HepG2 (cell line): ENCODE measurements around the gene ARMC5. TPM values are rescaled to one million over a fixed set of nuclear protein-coding genes. Genes with fewer than 3 reads are reported as not detected.

Source experiments
- FLYWCH1 ChIP-seq: sonication (generic); formaldehyde crosslinking; IDR thresholded peaks from 2 replicates; pipeline ENCODE4 v1.8.1; 2023; ENCODE audit warnings: mild to moderate bottlenecking, missing genetic modification reagents
- HDAC6 ChIP-seq: fragments of 200-600 bp; sonication (generic); IDR thresholded peaks from 2 replicates; pipeline ENCODE4 v1.7.0; 2017; ENCODE audit warnings: mild to moderate bottlenecking, antibody characterized with exemption, low read length, low read depth
- IKZF4 ChIP-seq: sonication (generic); formaldehyde crosslinking; IDR thresholded peaks from 2 replicates; pipeline ENCODE4 v1.5.1; 2020; ENCODE audit warnings: borderline replicate concordance, mild to moderate bottlenecking, low read depth, missing genetic modification reagents; ENCODE audit errors: not compliant biosample characterization
- KLF15 ChIP-seq: sonication (generic); formaldehyde crosslinking; IDR thresholded peaks from 2 replicates; pipeline ENCODE4 v1.8.1; 2023; ENCODE audit warnings: borderline replicate concordance, mild to moderate bottlenecking, inconsistent platforms, missing genetic modification reagents, mixed read lengths
- MED13 ChIP-seq: sonication (generic); formaldehyde crosslinking; IDR thresholded peaks from 2 replicates; pipeline ENCODE4 v1.5.0; 2020; ENCODE audit warnings: missing genetic modification reagents
- RCOR2 ChIP-seq: IDR thresholded peaks from 2 replicates; pipeline ENCODE4 v1.6.1; 2016; ENCODE audit warnings: missing biosample characterization, missing genetic modification reagents
- SIX1 ChIP-seq: sonication (generic); formaldehyde crosslinking; IDR thresholded peaks from 2 replicates; pipeline ENCODE4 v1.4.0; 2020; ENCODE audit warnings: missing genetic modification reagents, borderline replicate concordance
- XRCC5 ChIP-seq: fragments of 200-400 bp; formaldehyde crosslinking; optimal IDR thresholded peaks from 2 replicates; pipeline ENCODE3; 2017; ENCODE audit warnings: mild to moderate bottlenecking, low read length
- ZNF256 ChIP-seq: sonication (generic); formaldehyde crosslinking; conservative IDR thresholded peaks from 2 replicates; pipeline ENCODE4 v1.4.0; 2020; ENCODE audit warnings: missing genetic modification reagents
- ZNF839 ChIP-seq: sonication (generic); formaldehyde crosslinking; IDR thresholded peaks from 2 replicates; pipeline ENCODE4 v1.4.0; 2020; ENCODE audit warnings: missing genetic modification reagents, mild to moderate bottlenecking, borderline replicate concordance
- polyA plus RNA-seq, 8 experiments: library from polyadenylated mRNA; depleted of rRNA in 3 of 8; stranded (reverse) in 7 of 8; unstranded in 1 of 8; fragments of >200 nt; fragmentation: Illumina TruSeq in 4 of 8; extraction: Trizol in 4 of 8; gene quantifications; 2 replicates each; pipeline versions ENCODE4 v1.2.1 to v1.2.3, GENCODE V29; 2011 to 2016; ENCODE audit warnings: low read depth in 4 of 8, missing spikeins in 1 of 8, mixed read lengths in 1 of 8; ENCODE audit not compliant: insufficient read depth in 1 of 8
- total RNA-seq, 5 experiments: library from RNA; depleted of rRNA; stranded (reverse); fragments of >200 nt; fragmentation: Illumina TruSeq; extraction: Trizol; gene quantifications; 2 replicates each; pipeline ENCODE4 v1.2.3, GENCODE V29; 2016; ENCODE audit warnings: low read depth in 1 of 5
- TF ChIP-seq, protein P1 (sequence below), 2 experiments: sonication (generic) in 1 of 2; formaldehyde crosslinking in 1 of 2; IDR thresholded peaks; 2 replicates each; pipeline versions ENCODE4 v1.4.0 to v1.6.1; 2016 to 2020; ENCODE audit warnings: borderline replicate concordance in 1 of 2, low read depth in 1 of 2, mild to moderate bottlenecking in 1 of 2, missing genetic modification reagents in 1 of 2
- TF ChIP-seq, protein P2 (sequence below): sonication (generic); formaldehyde crosslinking; IDR thresholded peaks from 2 replicates; pipeline ENCODE4 v1.4.0; 2020; ENCODE audit warnings: missing genetic modification reagents
- TF ChIP-seq, protein P3 (sequence below): sonication (generic); formaldehyde crosslinking; IDR thresholded peaks from 2 replicates; pipeline ENCODE4 v1.4.0; 2020; ENCODE audit warnings: missing genetic modification reagents, borderline replicate concordance
- TF ChIP-seq, protein P4 (sequence below): sonication (generic); formaldehyde crosslinking; IDR thresholded peaks from 2 replicates; pipeline ENCODE4 v1.8.0; 2022; ENCODE audit warnings: missing genetic modification reagents, mild to moderate bottlenecking, moderate library complexity, borderline replicate concordance

Gene ARMC5
- total and polyA plus RNA-seq, 2 of the 13 experiments (the other 11 are each of a cell fraction or from before 2014, with no cell fraction given): 10.8 to 22.3 TPM

DNA sequence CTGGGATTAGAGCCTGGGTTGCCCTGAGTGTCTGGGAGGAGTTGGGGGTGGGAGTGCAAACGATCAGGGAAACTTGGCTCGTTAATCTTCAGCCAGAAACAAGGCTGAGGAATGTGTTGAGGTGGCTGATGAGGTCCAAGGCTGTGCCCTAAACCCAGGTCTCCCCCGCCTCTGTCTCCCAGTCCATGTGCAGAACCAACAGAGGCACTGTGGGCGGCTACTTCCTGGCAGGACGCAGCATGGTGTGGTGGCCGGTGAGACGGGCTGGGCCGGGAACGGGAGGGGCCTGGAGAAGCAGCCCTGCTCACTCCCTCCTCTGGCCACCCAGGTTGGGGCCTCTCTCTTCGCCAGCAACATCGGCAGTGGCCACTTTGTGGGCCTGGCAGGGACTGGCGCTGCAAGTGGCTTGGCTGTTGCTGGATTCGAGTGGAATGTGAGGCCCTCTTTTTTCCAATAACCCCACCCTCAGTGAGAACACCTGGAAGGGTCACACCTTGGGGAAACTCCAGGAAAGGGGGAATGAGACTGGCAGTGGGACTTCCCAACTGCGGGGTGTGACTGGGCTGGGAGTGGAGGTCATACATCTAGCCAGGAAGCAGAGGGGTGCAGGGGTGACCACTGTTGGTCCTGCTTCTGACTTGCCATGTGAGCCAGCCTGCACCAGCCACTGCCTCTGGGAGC lies 25.3 kb downstream of the ARMC5 start (continued):
- TF ChIP-seq, protein P1, sequence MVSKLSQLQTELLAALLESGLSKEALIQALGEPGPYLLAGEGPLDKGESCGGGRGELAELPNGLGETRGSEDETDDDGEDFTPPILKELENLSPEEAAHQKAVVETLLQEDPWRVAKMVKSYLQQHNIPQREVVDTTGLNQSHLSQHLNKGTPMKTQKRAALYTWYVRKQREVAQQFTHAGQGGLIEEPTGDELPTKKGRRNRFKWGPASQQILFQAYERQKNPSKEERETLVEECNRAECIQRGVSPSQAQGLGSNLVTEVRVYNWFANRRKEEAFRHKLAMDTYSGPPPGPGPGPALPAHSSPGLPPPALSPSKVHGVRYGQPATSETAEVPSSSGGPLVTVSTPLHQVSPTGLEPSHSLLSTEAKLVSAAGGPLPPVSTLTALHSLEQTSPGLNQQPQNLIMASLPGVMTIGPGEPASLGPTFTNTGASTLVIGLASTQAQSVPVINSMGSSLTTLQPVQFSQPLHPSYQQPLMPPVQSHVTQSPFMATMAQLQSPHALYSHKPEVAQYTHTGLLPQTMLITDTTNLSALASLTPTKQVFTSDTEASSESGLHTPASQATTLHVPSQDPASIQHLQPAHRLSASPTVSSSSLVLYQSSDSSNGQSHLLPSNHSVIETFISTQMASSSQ (IDR thresholded peaks at IDR 0.05; ENCODE audit: low read depth): peak; percentile 77
- TF ChIP-seq, protein P1 (CRISPR knock-in tag; IDR thresholded peaks at IDR 0.05; ENCODE audit: borderline replicate concordance): peak; percentile 70; the same call in 1 of the 2 replicates
- TF ChIP-seq SIX1: no peak
- no peak for TF ChIP-seq XRCC5
- TF ChIP-seq HDAC6: no peak
- TF ChIP-seq ZNF839: 0 out of 2 replicates have a peak, but pooled peaks have one; percentile 32
- TF ChIP-seq ZNF256 (CRISPR knock-in tag): no peak
- TF ChIP-seq, protein P2, sequence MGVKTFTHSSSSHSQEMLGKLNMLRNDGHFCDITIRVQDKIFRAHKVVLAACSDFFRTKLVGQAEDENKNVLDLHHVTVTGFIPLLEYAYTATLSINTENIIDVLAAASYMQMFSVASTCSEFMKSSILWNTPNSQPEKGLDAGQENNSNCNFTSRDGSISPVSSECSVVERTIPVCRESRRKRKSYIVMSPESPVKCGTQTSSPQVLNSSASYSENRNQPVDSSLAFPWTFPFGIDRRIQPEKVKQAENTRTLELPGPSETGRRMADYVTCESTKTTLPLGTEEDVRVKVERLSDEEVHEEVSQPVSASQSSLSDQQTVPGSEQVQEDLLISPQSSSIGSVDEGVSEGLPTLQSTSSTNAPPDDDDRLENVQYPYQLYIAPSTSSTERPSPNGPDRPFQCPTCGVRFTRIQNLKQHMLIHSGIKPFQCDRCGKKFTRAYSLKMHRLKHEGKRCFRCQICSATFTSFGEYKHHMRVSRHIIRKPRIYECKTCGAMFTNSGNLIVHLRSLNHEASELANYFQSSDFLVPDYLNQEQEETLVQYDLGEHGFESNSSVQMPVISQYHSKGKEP (CRISPR knock-in tag): no peak
- TF ChIP-seq KLF15: peak; percentile 60; the same call in 1 of the 2 replicates
- TF ChIP-seq MED13 (CRISPR knock-in tag): peak; percentile 68; the same call in 1 of the 2 replicates
- TF ChIP-seq, protein P3, sequence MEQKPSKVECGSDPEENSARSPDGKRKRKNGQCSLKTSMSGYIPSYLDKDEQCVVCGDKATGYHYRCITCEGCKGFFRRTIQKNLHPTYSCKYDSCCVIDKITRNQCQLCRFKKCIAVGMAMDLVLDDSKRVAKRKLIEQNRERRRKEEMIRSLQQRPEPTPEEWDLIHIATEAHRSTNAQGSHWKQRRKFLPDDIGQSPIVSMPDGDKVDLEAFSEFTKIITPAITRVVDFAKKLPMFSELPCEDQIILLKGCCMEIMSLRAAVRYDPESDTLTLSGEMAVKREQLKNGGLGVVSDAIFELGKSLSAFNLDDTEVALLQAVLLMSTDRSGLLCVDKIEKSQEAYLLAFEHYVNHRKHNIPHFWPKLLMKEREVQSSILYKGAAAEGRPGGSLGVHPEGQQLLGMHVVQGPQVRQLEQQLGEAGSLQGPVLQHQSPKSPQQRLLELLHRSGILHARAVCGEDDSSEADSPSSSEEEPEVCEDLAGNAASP (CRISPR knock-in tag): no peak
- no peak for TF ChIP-seq RCOR2 (CRISPR knock-in tag)
- TF ChIP-seq FLYWCH1 (CRISPR knock-in tag): no peak
- no peak for TF ChIP-seq IKZF4 (CRISPR knock-in tag)
- TF ChIP-seq, protein P4, sequence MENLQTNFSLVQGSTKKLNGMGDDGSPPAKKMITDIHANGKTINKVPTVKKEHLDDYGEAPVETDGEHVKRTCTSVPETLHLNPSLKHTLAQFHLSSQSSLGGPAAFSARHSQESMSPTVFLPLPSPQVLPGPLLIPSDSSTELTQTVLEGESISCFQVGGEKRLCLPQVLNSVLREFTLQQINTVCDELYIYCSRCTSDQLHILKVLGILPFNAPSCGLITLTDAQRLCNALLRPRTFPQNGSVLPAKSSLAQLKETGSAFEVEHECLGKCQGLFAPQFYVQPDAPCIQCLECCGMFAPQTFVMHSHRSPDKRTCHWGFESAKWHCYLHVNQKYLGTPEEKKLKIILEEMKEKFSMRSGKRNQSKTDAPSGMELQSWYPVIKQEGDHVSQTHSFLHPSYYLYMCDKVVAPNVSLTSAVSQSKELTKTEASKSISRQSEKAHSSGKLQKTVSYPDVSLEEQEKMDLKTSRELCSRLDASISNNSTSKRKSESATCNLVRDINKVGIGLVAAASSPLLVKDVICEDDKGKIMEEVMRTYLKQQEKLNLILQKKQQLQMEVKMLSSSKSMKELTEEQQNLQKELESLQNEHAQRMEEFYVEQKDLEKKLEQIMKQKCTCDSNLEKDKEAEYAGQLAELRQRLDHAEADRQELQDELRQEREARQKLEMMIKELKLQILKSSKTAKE (CRISPR knock-in tag): no peak
